Measurements from ENCODE around the gene NCF4.

GRCh38 chr22:36899498-36899897 is 38.7 kb downstream of the NCF4 start:
- TF ChIP-seq POLR2A (IDR thresholded peaks at IDR 0.05; ENCODE audit: low read length) (no peak), GATA1 (IDR thresholded peaks at IDR 0.05; ENCODE audit: low read depth, low read length) (no peak)
